Adipocyte (in vitro differentiated cells): ENCODE measurements around the gene FSCN2.
A peak's percentile ranks its signal among the peaks of the same experiment; 100 is the strongest.

Experiments used
- DNase-seq: peaks from one replicate; pipeline ENCODE4 v3.0.0-alpha.2; 2015; ENCODE audit warnings: low read depth
- H3K27me3 ChIP-seq: replicated peaks from 2 replicates; pipeline ENCODE4 v1.7.0; 2013; ENCODE audit warnings: mild to moderate bottlenecking, low read length, moderate library complexity; ENCODE audit not compliant: control insufficient read depth, insufficient read depth
- H3K36me3 ChIP-seq: 2 replicates; pipeline ENCODE4 v1.7.0; 2013; ENCODE audit warnings: low read length, mild to moderate bottlenecking, moderate library complexity; ENCODE audit not compliant: control insufficient read depth, insufficient read depth, severe bottlenecking
- H3K4me1 ChIP-seq: 2 replicates; pipeline ENCODE4 v1.7.0; 2013; ENCODE audit warnings: mild to moderate bottlenecking, low read length, moderate library complexity; ENCODE audit not compliant: control insufficient read depth, insufficient read depth
- H3K4me3 ChIP-seq: 2 replicates; pipeline ENCODE4 v1.7.0; 2013; ENCODE audit warnings: mild to moderate bottlenecking, low read length, moderate library complexity
- H3K9ac ChIP-seq: 2 replicates; pipeline ENCODE4 v1.7.0; 2013; ENCODE audit warnings: mild to moderate bottlenecking, low read length, moderate library complexity
- H3K9me3 ChIP-seq: 2 replicates; pipeline ENCODE4 v1.7.0; 2013; ENCODE audit warnings: mild to moderate bottlenecking, low read length, moderate library complexity; ENCODE audit not compliant: control insufficient read depth

Gene FSCN2

DNA sequence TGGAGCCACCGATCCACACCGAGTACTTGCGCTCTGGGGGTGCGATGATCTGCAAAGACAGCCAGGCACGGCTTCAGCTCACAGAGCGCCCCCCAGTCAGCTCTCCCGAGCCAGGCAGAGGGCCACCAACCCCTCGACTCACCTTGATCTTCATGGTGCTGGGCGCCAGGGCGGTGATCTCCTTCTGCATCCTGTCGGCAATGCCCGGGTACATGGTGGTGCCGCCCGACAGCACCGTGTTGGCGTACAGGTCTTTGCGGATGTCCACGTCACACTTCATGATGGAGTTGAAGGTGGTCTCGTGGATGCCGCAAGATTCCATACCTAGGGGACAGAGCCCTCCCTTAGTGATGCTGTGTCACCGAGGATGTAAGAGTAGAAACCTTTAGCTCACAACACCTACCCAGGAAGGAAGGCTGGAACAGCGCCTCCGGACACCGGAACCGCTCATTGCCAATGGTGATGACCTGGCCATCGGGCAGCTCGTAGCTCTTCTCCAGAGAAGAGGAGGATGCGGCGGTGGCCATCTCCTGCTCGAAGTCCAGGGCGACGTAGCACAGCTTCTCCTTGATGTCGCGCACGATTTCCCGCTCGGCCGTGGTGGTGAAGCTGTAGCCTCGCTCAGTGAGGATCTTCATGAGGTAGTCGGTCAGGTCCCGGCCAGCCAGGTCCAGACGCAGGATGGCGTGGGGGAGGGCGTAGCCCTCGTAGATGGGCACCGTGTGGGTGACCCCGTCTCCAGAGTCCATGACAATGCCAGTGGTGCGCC, 17.2 kb upstream of the FSCN2 start:
- peaks cover 33% of the 10 kb centered on the region for H3K36me3 ChIP-seq
- peak; percentile 43 for DNase-seq

GRCh38 chr17:81511554-81511803, 16.7 kb upstream of the FSCN2 start:
- Histone ChIP-seq H3K27me3 (no peaks in the 10 kb centered on the region), H3K4me3 (peak overlapping the region; percentile 87), H3K9ac (peak overlapping the region; percentile 97), H3K36me3 (peaks cover 33% of the 10 kb centered on the region), H3K9me3 (no peaks in the 10 kb centered on the region), H3K4me1 (peaks cover 41% of the 10 kb centered on the region)
- DNase-seq = no peak

More for the DNA sequence above, 17.2 kb upstream of the FSCN2 start:
- H3K4me1 ChIP-seq = peaks cover 36% of the 10 kb centered on the region
- peak overlapping the region; percentile 97 for H3K9ac ChIP-seq
- peak overlapping the region; percentile 87 for H3K4me3 ChIP-seq
- H3K9me3 ChIP-seq = no peaks in the 10 kb centered on the region
- no peaks in the 10 kb centered on the region for H3K27me3 ChIP-seq

DNA sequence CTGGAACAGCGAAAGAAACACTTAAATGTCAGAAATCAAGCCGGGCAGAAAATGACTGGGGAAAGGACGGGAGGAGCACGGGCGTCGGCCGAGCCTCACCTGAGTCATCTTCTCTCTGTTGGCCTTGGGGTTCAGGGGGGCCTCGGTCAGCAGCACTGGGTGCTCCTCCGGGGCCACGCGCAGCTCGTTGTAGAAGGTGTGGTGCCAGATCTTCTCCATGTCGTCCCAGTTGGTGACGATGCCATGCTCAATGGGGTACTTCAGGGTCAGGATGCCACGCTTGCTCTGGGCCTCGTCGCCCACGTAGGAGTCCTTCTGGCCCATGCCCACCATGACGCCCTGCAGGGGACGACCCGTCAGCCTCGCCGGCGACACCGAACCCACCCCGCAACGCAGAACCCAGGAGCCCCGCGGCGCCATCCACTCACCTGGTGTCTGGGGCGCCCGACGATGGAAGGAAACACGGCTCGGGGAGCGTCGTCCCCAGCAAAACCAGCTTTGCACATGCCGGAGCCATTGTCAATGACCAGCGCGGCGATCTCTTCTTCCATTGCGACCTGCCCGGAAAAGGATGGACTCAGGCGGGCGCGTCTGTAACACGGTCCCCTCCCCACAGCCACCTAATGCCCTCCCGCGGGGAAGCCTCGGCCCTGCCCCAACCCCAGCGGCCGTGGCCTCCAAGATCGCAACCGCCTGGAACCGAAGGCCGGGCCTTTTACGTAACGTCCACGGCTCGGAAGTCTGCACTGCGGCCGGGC, 16.2 kb upstream of the FSCN2 start:
- peak overlapping the region; percentile 87 for H3K4me3 ChIP-seq
- peak overlapping the region; percentile 97 for H3K9ac ChIP-seq
- peaks cover 45% of the 10 kb centered on the region for H3K4me1 ChIP-seq
- DNase-seq = no peak
- H3K27me3 ChIP-seq = no peaks in the 10 kb centered on the region
- no peaks in the 10 kb centered on the region for H3K9me3 ChIP-seq
- H3K36me3 ChIP-seq = peaks cover 33% of the 10 kb centered on the region

DNA sequence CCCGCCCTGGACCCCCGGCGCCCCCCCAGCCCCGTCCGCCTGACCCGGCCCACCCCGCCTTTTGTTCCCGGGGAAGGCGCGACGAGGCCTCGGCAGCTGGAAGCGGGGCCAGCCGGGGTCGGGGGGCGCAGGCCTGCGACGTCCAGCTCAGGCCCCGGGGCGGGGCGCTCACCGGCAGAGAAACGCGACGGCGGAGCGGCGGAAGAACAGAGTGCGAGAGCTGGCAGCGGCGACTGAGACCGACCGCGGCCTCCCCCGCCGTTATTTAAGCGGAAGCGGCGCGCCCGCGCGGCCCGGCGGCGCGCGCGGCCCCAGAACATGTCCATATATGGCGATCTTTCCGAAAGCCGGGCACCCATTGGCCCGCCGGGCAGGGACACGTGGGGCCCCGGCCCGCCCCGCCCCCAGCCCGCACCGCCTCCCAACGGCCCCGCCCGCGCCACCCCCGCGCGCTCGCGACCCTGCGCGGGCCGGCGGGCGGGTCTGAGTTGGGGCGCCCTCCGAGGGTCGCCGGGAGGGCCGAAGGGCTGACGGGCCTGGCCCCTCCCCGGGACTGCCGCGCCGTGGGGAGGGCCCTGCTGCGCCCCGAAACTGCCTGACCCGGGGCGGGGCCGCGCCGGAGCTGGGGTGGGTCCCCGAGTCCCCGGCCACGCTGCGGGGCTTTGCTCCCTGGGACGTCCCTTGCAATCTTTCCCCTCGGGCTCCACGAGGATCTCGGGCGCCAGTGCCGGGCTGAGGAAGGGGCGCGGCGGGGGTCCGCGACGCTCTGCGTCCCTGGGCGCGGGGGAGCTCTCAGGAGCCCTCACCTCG, 15.4 kb upstream of the FSCN2 start, which contains the start of gene ACTG1:
Gene ACTG1 (minus strand): TSS at position 238 of the 810 bp plus-strand sequence. CDS start 445 bp downstream, outside the sequence.
- H3K9ac ChIP-seq = peak within 1 kb of the TSS; percentile 97
- H3K27me3 ChIP-seq = no peaks in the 10 kb centered on the region
- peaks cover 33% of the 10 kb centered on the region for H3K36me3 ChIP-seq
- peaks cover 49% of the 10 kb centered on the region for H3K4me1 ChIP-seq
- peak; percentile 96 for DNase-seq
- peak within 1 kb of the TSS; percentile 87 for H3K4me3 ChIP-seq
- no peaks in the 10 kb centered on the region for H3K9me3 ChIP-seq

GRCh38 chr17:81513372-81513752, 14.8 kb upstream of the FSCN2 start:
- H3K9me3 ChIP-seq = no peaks in the 10 kb centered on the region
- DNase-seq = peak; percentile 71
- H3K4me1 ChIP-seq = peaks cover 55% of the 10 kb centered on the region
- H3K9ac ChIP-seq = peak overlapping the region; percentile 97
- no peaks in the 10 kb centered on the region for H3K27me3 ChIP-seq
- H3K4me3 ChIP-seq = peak overlapping the region; percentile 83
- H3K36me3 ChIP-seq = peaks cover 33% of the 10 kb centered on the region

GRCh38 chr17:81513753-81514488, 14.3 kb upstream of the FSCN2 start:
- DNase-seq = peak; percentile 89
- peaks cover 57% of the 10 kb centered on the region for H3K4me1 ChIP-seq
- no peaks in the 10 kb centered on the region for H3K27me3 ChIP-seq
- H3K4me3 ChIP-seq = peak overlapping the region; percentile 83
- peak overlapping the region; percentile 97 for H3K9ac ChIP-seq
- peaks cover 28% of the 10 kb centered on the region for H3K36me3 ChIP-seq
- H3K9me3 ChIP-seq = no peaks in the 10 kb centered on the region

GRCh38 chr17:81514489-81514738, 13.8 kb upstream of the FSCN2 start:
- DNase-seq = no peak
- Histone ChIP-seq H3K9ac (peak overlapping the region; percentile 97), H3K36me3 (peaks cover 23% of the 10 kb centered on the region), H3K27me3 (no peaks in the 10 kb centered on the region), H3K9me3 (no peaks in the 10 kb centered on the region), H3K4me1 (peaks cover 56% of the 10 kb centered on the region), H3K4me3 (peak overlapping the region; percentile 83)

- Histone ChIP-seq H3K4me1 (peaks cover 51% of the 10 kb centered on the region), H3K27me3 (no peaks in the 10 kb centered on the region), H3K36me3 (peaks cover 18% of the 10 kb centered on the region), H3K9ac (peak overlapping the region; percentile 97), H3K9me3 (no peaks in the 10 kb centered on the region), H3K4me3 (peak overlapping the region; percentile 83)
- peak; percentile 88 for DNase-seq
Measured at GRCh38 chr17:81514739-81515529, 13.2 kb upstream of the FSCN2 start.

DNA sequence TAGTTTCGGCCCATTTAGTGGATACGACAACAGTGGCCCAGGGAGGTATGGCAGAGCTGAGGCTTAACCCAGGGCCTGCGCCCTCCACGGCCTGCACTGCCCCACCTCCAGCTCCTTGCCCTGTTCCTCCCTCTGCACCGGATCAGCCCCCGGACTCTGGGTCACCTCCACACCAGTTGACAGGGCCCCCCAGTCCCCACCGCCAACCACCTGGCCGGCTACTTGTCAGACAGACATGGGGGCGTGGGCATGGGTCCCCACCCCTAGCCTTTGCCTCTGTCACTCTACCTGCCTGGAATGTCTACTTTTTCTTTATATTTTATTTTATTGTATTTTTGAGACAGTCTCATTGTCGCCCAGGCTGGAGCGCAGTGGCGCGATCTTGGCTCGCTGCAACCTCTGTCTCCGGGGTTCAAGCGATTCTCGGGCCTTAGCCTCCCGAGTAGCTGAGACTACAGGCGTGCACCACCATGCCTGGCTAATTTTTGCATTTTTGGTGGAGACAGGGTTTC, 12.6 kb upstream of the FSCN2 start:
- peaks cover 45% of the 10 kb centered on the region for H3K4me1 ChIP-seq
- peak overlapping the region; percentile 97 for H3K9ac ChIP-seq
- peaks cover 12% of the 10 kb centered on the region for H3K36me3 ChIP-seq
- H3K9me3 ChIP-seq = no peaks in the 10 kb centered on the region
- no peaks in the 10 kb centered on the region for H3K27me3 ChIP-seq
- peak overlapping the region; percentile 83 for H3K4me3 ChIP-seq
- DNase-seq = no peak

GRCh38 chr17:81516439-81516838, 11.7 kb upstream of the FSCN2 start:
- no peaks in the 10 kb centered on the region for H3K27me3 ChIP-seq
- no peak for DNase-seq
- peak overlapping the region; percentile 97 for H3K9ac ChIP-seq
- H3K36me3 ChIP-seq = peaks cover 3% of the 10 kb centered on the region
- H3K4me1 ChIP-seq = peaks cover 41% of the 10 kb centered on the region
- H3K9me3 ChIP-seq = no peaks in the 10 kb centered on the region
- peak overlapping the region; percentile 83 for H3K4me3 ChIP-seq
